ENCODE measurements around the gene SOX3. TPM values are rescaled to one million over a fixed set of nuclear protein-coding genes. Genes with fewer than 3 reads are reported as not detected.

Gene SOX3
- total RNA-seq, 1 donor from 2014 or later: 0.49 TPM

DNA sequence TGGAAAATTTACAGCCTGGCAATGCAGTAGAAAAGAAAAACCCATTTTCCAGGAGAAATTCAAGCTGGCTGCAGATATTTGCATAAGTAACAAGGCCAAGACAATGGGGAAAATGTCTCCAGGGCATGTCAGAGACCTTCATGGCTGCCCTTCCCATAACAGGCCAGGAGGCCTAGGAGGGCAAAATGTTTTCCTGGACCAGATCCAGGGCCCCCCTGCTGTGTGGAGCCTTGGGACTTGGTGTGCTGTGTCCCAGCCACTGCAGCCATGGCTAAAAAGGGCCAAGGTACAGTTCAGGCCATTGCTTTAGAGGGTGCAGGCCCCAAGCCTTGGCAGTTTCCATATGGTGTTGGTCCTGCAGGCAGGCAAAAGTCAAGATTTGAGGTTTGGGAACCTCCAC is 29.8 kb downstream of the SOX3 start:
- Mint-ChIP-seq H3K27me3 (ENCODE audit: unreplicated experiment) (no peaks in the 10 kb centered on the region), H3K4me1 (ENCODE audit: unreplicated experiment) (no peaks in the 10 kb centered on the region), H3K4me3 (ENCODE audit: unreplicated experiment) (no peak overlapping the region), H3K9me3 (ENCODE audit: unreplicated experiment) (no peaks in the 10 kb centered on the region), H3K36me3 (ENCODE audit: low read depth, unreplicated experiment) (no peaks in the 10 kb centered on the region), H3K27ac (ENCODE audit: unreplicated experiment) (no peak overlapping the region)
- TF ChIP-seq, protein P1, sequence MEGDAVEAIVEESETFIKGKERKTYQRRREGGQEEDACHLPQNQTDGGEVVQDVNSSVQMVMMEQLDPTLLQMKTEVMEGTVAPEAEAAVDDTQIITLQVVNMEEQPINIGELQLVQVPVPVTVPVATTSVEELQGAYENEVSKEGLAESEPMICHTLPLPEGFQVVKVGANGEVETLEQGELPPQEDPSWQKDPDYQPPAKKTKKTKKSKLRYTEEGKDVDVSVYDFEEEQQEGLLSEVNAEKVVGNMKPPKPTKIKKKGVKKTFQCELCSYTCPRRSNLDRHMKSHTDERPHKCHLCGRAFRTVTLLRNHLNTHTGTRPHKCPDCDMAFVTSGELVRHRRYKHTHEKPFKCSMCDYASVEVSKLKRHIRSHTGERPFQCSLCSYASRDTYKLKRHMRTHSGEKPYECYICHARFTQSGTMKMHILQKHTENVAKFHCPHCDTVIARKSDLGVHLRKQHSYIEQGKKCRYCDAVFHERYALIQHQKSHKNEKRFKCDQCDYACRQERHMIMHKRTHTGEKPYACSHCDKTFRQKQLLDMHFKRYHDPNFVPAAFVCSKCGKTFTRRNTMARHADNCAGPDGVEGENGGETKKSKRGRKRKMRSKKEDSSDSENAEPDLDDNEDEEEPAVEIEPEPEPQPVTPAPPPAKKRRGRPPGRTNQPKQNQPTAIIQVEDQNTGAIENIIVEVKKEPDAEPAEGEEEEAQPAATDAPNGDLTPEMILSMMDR (IDR thresholded peaks at IDR 0.05; ENCODE audit: unreplicated experiment): no peak
- DNase-seq (ENCODE audit: low spot score): no peak

DNA sequence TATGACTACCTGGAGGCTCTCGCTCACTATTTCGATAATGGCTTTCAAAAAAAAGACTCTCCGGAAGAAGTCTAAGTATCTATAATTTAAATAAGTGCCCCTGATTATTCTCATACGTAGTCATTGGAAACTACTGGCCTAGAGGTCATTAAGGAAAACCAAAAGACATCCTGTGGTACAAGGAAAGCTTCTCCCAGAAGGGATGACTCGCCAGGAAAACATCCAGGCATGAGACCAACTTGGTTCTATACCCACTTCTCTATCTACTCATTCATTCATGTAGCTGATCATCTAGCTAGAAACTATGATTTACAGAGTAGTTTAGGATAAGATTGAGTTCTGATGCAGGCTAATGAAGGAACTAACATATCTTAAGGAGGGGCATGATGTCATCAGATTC is 37.7 kb downstream of the SOX3 start:
- Mint-ChIP-seq H3K4me1 (ENCODE audit: unreplicated experiment) (no peaks in the 10 kb centered on the region), H3K27me3 (ENCODE audit: unreplicated experiment) (no peaks in the 10 kb centered on the region), H3K36me3 (ENCODE audit: low read depth, unreplicated experiment) (no peaks in the 10 kb centered on the region), H3K27ac (ENCODE audit: unreplicated experiment) (no peak overlapping the region), H3K9me3 (ENCODE audit: unreplicated experiment) (no peaks in the 10 kb centered on the region), H3K4me3 (ENCODE audit: unreplicated experiment) (no peak overlapping the region)
- DNase-seq (ENCODE audit: low spot score): no peak
- TF ChIP-seq, protein P1 (IDR thresholded peaks at IDR 0.05; ENCODE audit: unreplicated experiment): no peak

Other genes starting within 250 kb of the SOX3 start
- gene LINC00632, start 204.7 kb upstream of the SOX3 start, total RNA-seq (ENCODE audit: unreplicated experiment): 142 TPM